SK-N-SH treated with all-trans-retinoic acid at 6 μM for 48 hours (cell line): ENCODE data around the gene CNTNAP2.

Experiments
- ATAC-seq: fragments of 200-7000 bp; cut with Tn5 transposase; 3 replicates; pipeline ENCODE4 v1.9.1; 2020; ENCODE audit warnings: mild to moderate bottlenecking, moderate library complexity
- BACH2 ChIP-seq: fragments of 250-450 bp; sonication (Bioruptor Pico); IDR thresholded peaks from 2 replicates; pipeline ENCODE4 v1.9.0; 2021; ENCODE audit warnings: mild to moderate bottlenecking, borderline replicate concordance
- CSDC2 ChIP-seq: fragments of 250-450 bp; sonication (Bioruptor Pico); IDR thresholded peaks from 2 replicates; pipeline ENCODE4 v1.5.0; 2020; ENCODE audit warnings: mild to moderate bottlenecking, moderate library complexity
- CSRNP3 ChIP-seq: fragments of 250-450 bp; sonication (Bioruptor Pico); IDR thresholded peaks from 2 replicates; pipeline ENCODE4 v1.5.1; 2021; ENCODE audit warnings: mild to moderate bottlenecking, moderate library complexity
- ESRRG ChIP-seq: fragments of 250-450 bp; sonication (Bioruptor Pico); IDR thresholded peaks from 2 replicates; pipeline ENCODE4 v1.6.1; 2021; ENCODE audit warnings: mild to moderate bottlenecking
- GLIS3 ChIP-seq: fragments of 250-450 bp; sonication (Bioruptor Pico); IDR thresholded peaks from 2 replicates; pipeline ENCODE4 v1.5.0; 2020; ENCODE audit warnings: mild to moderate bottlenecking, moderate library complexity
- ISL1 ChIP-seq: fragments of 250-450 bp; sonication (Bioruptor Pico); IDR thresholded peaks from 2 replicates; pipeline ENCODE4 v2.1.2; 2022; ENCODE audit warnings: mild to moderate bottlenecking, moderate library complexity
- PATZ1 ChIP-seq: fragments of 250-450 bp; sonication (Bioruptor Pico); IDR thresholded peaks from 2 replicates; pipeline ENCODE4 v1.8.0; 2020; ENCODE audit warnings: mild to moderate bottlenecking, moderate library complexity, borderline replicate concordance
- POU6F1 ChIP-seq: fragments of 250-450 bp; sonication (Bioruptor Pico); IDR thresholded peaks from 2 replicates; pipeline ENCODE4 v1.8.0; 2021; ENCODE audit warnings: low read depth, mild to moderate bottlenecking, moderate library complexity, borderline replicate concordance
- PPARA ChIP-seq: fragments of 250-450 bp; sonication (Bioruptor Pico); IDR thresholded peaks from 2 replicates; pipeline ENCODE4 v1.5.0; 2020; ENCODE audit warnings: mild to moderate bottlenecking, borderline replicate concordance
- RARB ChIP-seq: fragments of 250-450 bp; sonication (Bioruptor Pico); IDR thresholded peaks from 2 replicates; pipeline ENCODE4 v1.8.0; 2021; ENCODE audit warnings: mild to moderate bottlenecking, moderate library complexity
- TCF4 ChIP-seq: fragments of 250-450 bp; sonication (Bioruptor Pico); IDR thresholded peaks from 2 replicates; pipeline ENCODE4 v1.8.0; 2021; ENCODE audit warnings: mild to moderate bottlenecking, moderate library complexity, borderline replicate concordance
- TOX ChIP-seq: fragments of 250-450 bp; sonication (Bioruptor Pico); IDR thresholded peaks from 2 replicates; pipeline ENCODE4 v1.8.0; 2021; ENCODE audit warnings: mild to moderate bottlenecking, moderate library complexity, borderline replicate concordance
- TSHZ2 ChIP-seq: fragments of 250-450 bp; sonication (Bioruptor Pico); IDR thresholded peaks from 2 replicates; pipeline ENCODE4 v1.5.0; 2020; ENCODE audit warnings: mild to moderate bottlenecking, moderate library complexity
- ZC3H10 ChIP-seq: fragments of 250-450 bp; sonication (Bioruptor Pico); IDR thresholded peaks from 2 replicates; pipeline ENCODE4 v1.5.1; 2021; ENCODE audit warnings: mild to moderate bottlenecking, moderate library complexity
- ZFP3 ChIP-seq: fragments of 250-450 bp; sonication (Bioruptor Pico); IDR thresholded peaks from 2 replicates; pipeline ENCODE4 v1.5.0; 2020; ENCODE audit warnings: mild to moderate bottlenecking, moderate library complexity
- ZNF565 ChIP-seq: fragments of 450-650 bp; formaldehyde crosslinking; conservative IDR thresholded peaks from 2 replicates; pipeline ENCODE4 v1.5.0; 2020; ENCODE audit warnings: low read depth, mild to moderate bottlenecking, moderate library complexity
- ZNF70 ChIP-seq: fragments of 450-650 bp; formaldehyde crosslinking; IDR thresholded peaks from 2 replicates; pipeline ENCODE4 v1.5.0; 2020; ENCODE audit warnings: mild to moderate bottlenecking, moderate library complexity
- ZNF8 ChIP-seq: fragments of 450-650 bp; formaldehyde crosslinking; IDR thresholded peaks from 2 replicates; pipeline ENCODE4 v1.5.0; 2020; ENCODE audit warnings: mild to moderate bottlenecking, moderate library complexity

The CNTNAP2 gene

GRCh38 chr7:146544748-146545147 is 428.1 kb downstream of the CNTNAP2 start:
- ATAC-seq = no peak
- no peak for TF ChIP-seq ZNF565 (CRISPR knock-in tag)
- TF ChIP-seq ESRRG (CRISPR knock-in tag) = no peak
- no peak for TF ChIP-seq BACH2 (CRISPR knock-in tag)
- no peak for TF ChIP-seq ZFP3 (CRISPR knock-in tag)
- TF ChIP-seq ZNF8 (CRISPR knock-in tag) = no peak
- TF ChIP-seq TSHZ2 (CRISPR knock-in tag) = no peak
- no peak for TF ChIP-seq ZC3H10 (CRISPR knock-in tag)
- TF ChIP-seq ZNF70 (CRISPR knock-in tag) = no peak
- no peak for TF ChIP-seq PPARA (CRISPR knock-in tag)
- no peak for TF ChIP-seq RARB (CRISPR knock-in tag)
- no peak for TF ChIP-seq GLIS3 (CRISPR knock-in tag)

- TF ChIP-seq ZFP3 (CRISPR knock-in tag) (no peak), CSDC2 (CRISPR knock-in tag) (no peak), BACH2 (CRISPR knock-in tag) (no peak), ESRRG (CRISPR knock-in tag) (no peak), RARB (CRISPR knock-in tag) (no peak), ZC3H10 (CRISPR knock-in tag) (no peak), TOX (CRISPR knock-in tag) (no peak), CSRNP3 (CRISPR knock-in tag) (no peak)
- no peak for ATAC-seq
Measured at GRCh38 chr7:146548816-146549215, 432.2 kb downstream of the CNTNAP2 start.

- TF ChIP-seq POU6F1 (CRISPR knock-in tag) = no peak
- no peak for TF ChIP-seq GLIS3 (CRISPR knock-in tag)
- TF ChIP-seq TCF4 (CRISPR knock-in tag) = no peak
- TF ChIP-seq TOX (CRISPR knock-in tag) = no peak
- TF ChIP-seq TSHZ2 (CRISPR knock-in tag) = no peak
- no peak for TF ChIP-seq ZNF8 (CRISPR knock-in tag)
Measured at GRCh38 chr7:146554556-146554955, 438.0 kb downstream of the CNTNAP2 start.

GRCh38 chr7:146557971-146558469 is 441.4 kb downstream of the CNTNAP2 start:
- no peak for ATAC-seq
- no peak for TF ChIP-seq ZFP3 (CRISPR knock-in tag)
- TF ChIP-seq TCF4 (CRISPR knock-in tag) = no peak
- no peak for TF ChIP-seq ESRRG (CRISPR knock-in tag)
- no peak for TF ChIP-seq GLIS3 (CRISPR knock-in tag)

More at GRCh38 chr7:146554556-146554955, 438.0 kb downstream of the CNTNAP2 start:
- ATAC-seq = no peak

- TF ChIP-seq ZNF70 (CRISPR knock-in tag) (no peak), PATZ1 (no peak), ISL1 (CRISPR knock-in tag) (no peak)
- ATAC-seq = no peak
Measured at GRCh38 chr7:146565872-146566271, 449.3 kb downstream of the CNTNAP2 start.
